ENCODE measurements around the gene CTDSP2. TPM values are rescaled to one million over a fixed set of nuclear protein-coding genes. Genes with fewer than 3 reads are reported as not detected.
"Not testable (repeated sequence)": the region's sequence is repeated elsewhere in the genome, so short reads cannot be mapped to it uniquely, and the experiment has no call there.

Gene CTDSP2
- total RNA-seq, 4 donors from 2014 or later, result 151 to 190 (median 170) TPM

DNA sequence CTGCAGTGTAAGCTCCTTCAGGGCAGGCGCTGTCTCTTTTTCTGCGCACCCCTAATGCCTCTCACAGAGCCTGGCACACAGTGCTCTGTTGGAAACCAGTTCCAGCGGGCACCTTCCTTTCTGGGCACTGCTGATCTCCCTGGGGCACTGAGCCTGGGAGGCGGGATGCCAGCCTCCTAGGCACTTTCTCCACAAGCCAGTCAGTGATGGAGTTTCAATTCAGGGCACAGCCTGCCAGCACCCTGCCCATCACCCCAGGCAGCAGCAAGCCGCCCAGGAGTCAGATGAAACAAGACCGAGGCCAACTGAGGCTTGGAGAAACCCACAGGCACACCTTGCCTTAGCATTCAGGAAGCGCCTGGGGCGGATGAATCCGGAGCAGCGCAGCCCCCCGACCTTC is 5.7 kb upstream of the CTDSP2 start:
- Histone ChIP-seq H3K9me3 (no peaks in the 10 kb centered on the region), H3K4me3 (peak overlapping the region; percentile 18 to 55), H3K36me3 (no peaks in the 10 kb centered on the region), H3K4me1 (peaks cover 0 to 47% (median 16%) of the 10 kb centered on the region in 3 donors), H3K27ac (peak overlapping the region; percentile 39 to 93 (median 90)), H3K27me3 (no peaks in the 10 kb centered on the region)
- peak; percentile 68 for ATAC-seq
- TF ChIP-seq POLR2A (IDR thresholded peaks at IDR 0.05) (no peak), EP300 (IDR thresholded peaks at IDR 0.05) (no peak), CTCF (IDR thresholded peaks at IDR 0.05) (no peak), POLR2AphosphoS5 (IDR thresholded peaks at IDR 0.05) (no peak)
- WGBS, 2 donors (ENCODE audit: low coverage in 1 of 2), result 0 to 45% methylated on average over 4 to 8 of the region's 11 CpGs

DNA sequence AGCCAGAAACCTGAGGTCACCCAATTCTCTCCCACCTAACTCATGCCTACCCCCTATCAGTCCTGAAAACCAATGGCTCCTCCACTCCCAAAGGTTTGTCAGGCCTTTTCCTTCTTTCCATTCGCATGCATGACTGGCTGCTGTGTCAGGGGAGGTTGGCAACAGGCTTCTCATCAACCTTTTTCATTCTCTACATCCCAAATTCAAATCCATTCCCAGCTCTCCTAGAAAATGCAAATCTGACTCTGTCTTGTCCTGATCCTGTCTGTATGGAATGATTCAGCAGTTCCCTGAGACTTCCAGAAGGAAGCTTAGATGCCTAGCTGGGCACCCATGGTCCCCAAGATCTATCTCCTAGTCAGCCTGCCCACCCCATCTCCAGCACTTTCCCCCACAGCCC is 5.0 kb upstream of the CTDSP2 start:
- Histone ChIP-seq H3K27ac (peak overlapping the region; percentile 39 to 93 (median 90)), H3K36me3 (no peaks in the 10 kb centered on the region), H3K4me1 (peaks cover 0 to 49% (median 16%) of the 10 kb centered on the region in 3 donors), H3K4me3 (no peak overlapping the region), H3K9me3 (no peaks in the 10 kb centered on the region), H3K27me3 (no peaks in the 10 kb centered on the region)
- no peak for ATAC-seq
- 78 to 100% methylated on average over 1 of the region's 1 CpG for WGBS, 2 donors (ENCODE audit: low coverage in 1 of 2)
- no peak for TF ChIP-seq POLR2A (IDR thresholded peaks at IDR 0.05)

GRCh38 chr12:57850854-57851430 is 4.4 kb upstream of the CTDSP2 start:
- no peak overlapping the region for H3K4me3 ChIP-seq
- no peaks in the 10 kb centered on the region for H3K27me3 ChIP-seq
- WGBS, 2 donors (ENCODE audit: low coverage in 1 of 2), result 21 to 51% methylated on average over 5 of the region's 6 CpGs
- no peak for ATAC-seq
- peaks cover 0 to 49% (median 16%) of the 10 kb centered on the region in 3 donors for H3K4me1 ChIP-seq
- no peaks in the 10 kb centered on the region for H3K9me3 ChIP-seq
- TF ChIP-seq CTCF (IDR thresholded peaks at IDR 0.05) (no peak), POLR2A (IDR thresholded peaks at IDR 0.05) (no peak), EP300 (IDR thresholded peaks at IDR 0.05) (no peak), POLR2AphosphoS5 (IDR thresholded peaks at IDR 0.05) (no peak)
- H3K36me3 ChIP-seq, result no peaks in the 10 kb centered on the region
- peak overlapping the region in 3 of 4 donors; percentile 89 to 93 (median 91) for H3K27ac ChIP-seq

DNA sequence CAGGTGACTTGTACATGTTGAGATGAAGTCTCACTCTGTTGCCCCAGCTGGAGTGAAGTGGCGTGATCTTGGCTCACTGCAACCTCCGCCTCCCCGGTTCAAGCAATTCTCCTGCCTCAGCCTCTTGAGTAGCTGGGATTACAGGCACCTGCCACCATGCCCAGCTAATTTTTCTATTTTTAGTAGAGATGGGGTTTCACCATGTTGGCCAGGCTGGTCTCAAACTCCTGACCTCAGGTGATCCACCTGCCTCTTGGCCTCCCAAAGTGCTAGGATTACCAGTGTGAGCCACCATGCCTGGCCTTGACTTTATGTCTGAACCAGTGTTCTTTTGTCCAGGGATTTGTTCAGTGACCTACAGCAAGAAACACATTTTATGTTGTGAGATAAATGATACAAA is 2.9 kb upstream of the CTDSP2 start:
- H3K27me3 ChIP-seq, ATAC-seq, H3K4me3 ChIP-seq, H3K9me3 ChIP-seq, H3K36me3 ChIP-seq: not testable (repeated sequence)
- H3K27ac ChIP-seq, result peak overlapping the region in 2 of 4 donors; percentile 21 to 89
- peaks cover 0 to 50% (median 16%) of the 10 kb centered on the region in 3 donors for H3K4me1 ChIP-seq
- WGBS, 2 donors (ENCODE audit: low coverage in 1 of 2), result 100% methylated on average over 3 of the region's 3 CpGs; no CpG with 5 or more reads in 1 of the 2 donors

- H3K4me3 ChIP-seq, result no peak overlapping the region
- WGBS, 2 donors (ENCODE audit: low coverage in 1 of 2), result 88 to 100% methylated on average over 2 of the region's 2 CpGs
- ATAC-seq, result no peak
- H3K4me1 ChIP-seq, result peaks cover 0 to 54% (median 16%) of the 10 kb centered on the region in 3 donors
- peak overlapping the region in 1 of 4 donors; percentile 21 for H3K27ac ChIP-seq
- no peaks in the 10 kb centered on the region for H3K27me3 ChIP-seq
- no peak for TF ChIP-seq POLR2A (IDR thresholded peaks at IDR 0.05)
- TF ChIP-seq POLR2AphosphoS5 (IDR thresholded peaks at IDR 0.05), result no peak
- H3K36me3 ChIP-seq, result no peaks in the 10 kb centered on the region
- H3K9me3 ChIP-seq, result no peaks in the 10 kb centered on the region
Observed at GRCh38 chr12:57849035-57849434, 2.5 kb upstream of the CTDSP2 start.

DNA sequence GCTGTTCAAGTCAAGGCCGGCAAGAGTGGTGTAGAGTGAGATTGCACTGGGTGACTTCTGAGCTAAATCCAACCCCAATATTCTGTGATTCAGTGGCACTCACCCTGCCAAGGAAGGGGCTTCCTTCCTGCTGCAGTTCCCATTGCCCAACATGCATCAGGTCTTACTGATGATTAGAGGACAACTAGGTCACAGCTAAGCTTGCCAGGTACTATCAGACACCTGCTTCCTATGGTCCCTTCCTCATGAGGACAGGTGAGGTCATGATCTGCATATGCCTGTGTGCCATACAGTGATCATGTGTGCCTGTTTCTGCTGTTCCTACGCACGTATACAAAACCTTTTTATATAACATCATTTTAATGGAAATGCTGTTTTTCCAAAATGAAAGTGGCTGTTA is 1.7 kb upstream of the CTDSP2 start:
- no peak for ATAC-seq
- peak overlapping the region in 3 of 4 donors; percentile 56 to 98 (median 97) for H3K27ac ChIP-seq
- H3K4me1 ChIP-seq, result peaks cover 0 to 56% (median 22%) of the 10 kb centered on the region in 3 donors
- no peaks in the 10 kb centered on the region for H3K36me3 ChIP-seq
- TF ChIP-seq CTCF (IDR thresholded peaks at IDR 0.05) (no peak), POLR2A (IDR thresholded peaks at IDR 0.05) (no peak), EP300 (IDR thresholded peaks at IDR 0.05) (no peak), POLR2AphosphoS5 (IDR thresholded peaks at IDR 0.05) (no peak)
- no peaks in the 10 kb centered on the region for H3K27me3 ChIP-seq
- WGBS, 2 donors (ENCODE audit: low coverage in 1 of 2), result 97% methylated on average over 3 of the region's 3 CpGs; no CpG with 5 or more reads in 1 of the 2 donors
- H3K9me3 ChIP-seq, result no peaks in the 10 kb centered on the region
- H3K4me3 ChIP-seq, result no peak overlapping the region

Measured in gastroesophageal sphincter (tissue), 4 donors.